Activated gamma-delta T cell (primary cell): ENCODE measurements around the gene ATG7.

Experiments
- DNase-seq: peaks from one replicate; lab custom pipeline; 2025; lab: John Stamatoyannopoulos, UW
- total RNA-seq, 2 donors: gene quantifications; one replicate each; lab custom pipeline; 2026; lab: John Stamatoyannopoulos, UW

Gene ATG7, protein sequence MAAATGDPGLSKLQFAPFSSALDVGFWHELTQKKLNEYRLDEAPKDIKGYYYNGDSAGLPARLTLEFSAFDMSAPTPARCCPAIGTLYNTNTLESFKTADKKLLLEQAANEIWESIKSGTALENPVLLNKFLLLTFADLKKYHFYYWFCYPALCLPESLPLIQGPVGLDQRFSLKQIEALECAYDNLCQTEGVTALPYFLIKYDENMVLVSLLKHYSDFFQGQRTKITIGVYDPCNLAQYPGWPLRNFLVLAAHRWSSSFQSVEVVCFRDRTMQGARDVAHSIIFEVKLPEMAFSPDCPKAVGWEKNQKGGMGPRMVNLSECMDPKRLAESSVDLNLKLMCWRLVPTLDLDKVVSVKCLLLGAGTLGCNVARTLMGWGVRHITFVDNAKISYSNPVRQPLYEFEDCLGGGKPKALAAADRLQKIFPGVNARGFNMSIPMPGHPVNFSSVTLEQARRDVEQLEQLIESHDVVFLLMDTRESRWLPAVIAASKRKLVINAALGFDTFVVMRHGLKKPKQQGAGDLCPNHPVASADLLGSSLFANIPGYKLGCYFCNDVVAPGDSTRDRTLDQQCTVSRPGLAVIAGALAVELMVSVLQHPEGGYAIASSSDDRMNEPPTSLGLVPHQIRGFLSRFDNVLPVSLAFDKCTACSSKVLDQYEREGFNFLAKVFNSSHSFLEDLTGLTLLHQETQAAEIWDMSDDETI
- 31.6 to 41.0 reads per million in 2 donors for total RNA-seq

DNA sequence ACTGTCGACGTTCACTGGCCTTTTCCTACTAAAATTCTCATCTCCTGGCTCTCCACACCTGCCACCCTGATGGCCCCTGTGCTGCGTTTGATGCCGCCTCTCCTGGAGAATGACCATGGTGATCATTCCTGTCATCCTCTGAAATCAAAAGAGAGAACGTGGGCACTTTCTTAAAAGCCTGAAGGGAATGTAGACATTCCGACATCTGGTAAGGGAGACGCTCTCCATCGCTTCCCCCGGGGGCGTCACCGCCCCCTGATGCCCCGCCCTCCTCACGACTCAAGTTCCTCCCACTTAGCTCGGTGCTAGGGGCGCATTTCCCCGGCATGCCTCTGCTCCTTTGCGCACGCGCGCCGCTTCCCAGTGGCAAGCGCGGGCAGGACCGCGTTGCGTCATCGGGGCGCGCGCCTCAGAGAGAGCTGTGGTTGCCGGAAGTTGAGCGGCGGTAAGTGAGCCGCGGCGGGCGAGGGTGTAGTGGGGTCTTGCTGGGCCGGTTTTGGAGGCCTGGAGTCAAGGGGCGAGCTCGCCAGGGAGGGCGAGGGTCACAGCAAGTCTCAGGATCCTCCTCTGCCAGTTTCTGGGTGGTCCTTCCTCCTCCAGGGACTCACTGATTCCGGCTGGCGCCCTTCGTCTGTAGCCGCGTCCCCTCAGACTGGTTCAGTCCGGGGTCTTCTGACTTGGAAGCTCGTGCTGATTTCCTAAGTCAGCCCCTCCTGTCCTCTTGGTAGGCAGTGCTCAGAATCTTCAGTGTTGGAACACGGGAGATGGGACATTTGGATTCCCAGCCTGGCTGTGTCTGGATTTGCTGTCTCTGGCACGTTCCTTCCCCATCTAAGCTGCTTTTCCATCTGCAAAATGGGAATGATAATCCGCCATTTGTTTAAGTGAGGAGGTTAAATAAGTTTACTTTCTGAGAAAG is at the start of gene ATG7:
TSS of gene ATG7 (plus strand) at position 412 of the 919 bp plus-strand sequence. CDS start 26,299 bp downstream, outside the sequence.
- peak; percentile 93 for DNase-seq

DNA sequence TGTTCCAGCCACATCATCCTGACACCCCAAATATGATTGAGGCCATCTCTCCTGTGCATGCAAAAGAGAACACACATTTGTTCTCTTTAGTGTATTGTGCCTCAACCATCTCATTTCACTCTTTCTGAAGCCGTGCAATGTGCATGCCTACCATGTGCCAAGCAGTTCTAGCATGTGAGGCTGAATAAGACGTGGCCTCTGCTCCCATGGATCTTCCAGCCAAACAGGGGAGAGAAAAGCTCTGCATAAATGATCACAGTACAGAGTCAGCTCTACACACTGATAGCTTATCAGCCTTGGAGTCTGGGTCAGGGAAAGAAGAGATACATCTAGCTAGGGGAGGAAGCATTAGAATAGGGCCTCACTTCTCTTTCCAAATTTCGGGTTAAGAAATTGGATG is 48.2 kb upstream of the ATG7 start:
- DNase-seq = no peak

DNA sequence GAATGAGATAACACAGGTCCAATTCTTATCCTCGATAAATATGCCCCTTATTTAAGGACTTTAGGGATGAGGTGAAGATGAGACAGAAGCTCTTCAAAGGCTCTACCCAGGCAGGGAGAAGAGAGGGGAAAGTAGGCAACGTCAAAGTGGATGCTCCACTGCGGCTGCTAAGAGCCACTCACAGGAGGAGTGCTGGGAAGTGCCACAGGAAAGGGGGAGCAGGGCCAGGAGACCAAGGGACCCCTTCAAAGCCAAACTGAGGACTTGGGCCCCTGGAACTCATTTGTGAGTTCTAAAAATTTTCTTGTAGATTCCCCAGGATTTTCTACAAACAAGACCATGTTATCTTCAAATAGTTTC is 47.3 kb upstream of the ATG7 start:
- DNase-seq = no peak

DNA sequence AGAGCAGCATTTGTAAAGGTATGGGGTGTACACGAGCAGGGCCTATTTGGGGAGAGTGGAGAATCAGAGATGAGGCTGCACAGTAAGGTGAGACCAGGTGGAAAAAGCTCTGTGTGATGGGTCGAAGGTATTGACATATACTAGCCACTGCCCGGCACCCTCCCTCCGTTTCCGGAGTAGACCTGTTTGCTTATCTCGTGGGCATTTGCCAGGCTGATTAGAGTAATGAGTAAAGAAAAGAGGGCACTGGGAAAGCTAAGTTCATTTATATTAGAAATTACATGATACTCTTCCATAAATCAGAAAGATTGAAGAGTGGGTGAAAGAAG is 46.2 kb upstream of the ATG7 start:
- no peak for DNase-seq

DNA sequence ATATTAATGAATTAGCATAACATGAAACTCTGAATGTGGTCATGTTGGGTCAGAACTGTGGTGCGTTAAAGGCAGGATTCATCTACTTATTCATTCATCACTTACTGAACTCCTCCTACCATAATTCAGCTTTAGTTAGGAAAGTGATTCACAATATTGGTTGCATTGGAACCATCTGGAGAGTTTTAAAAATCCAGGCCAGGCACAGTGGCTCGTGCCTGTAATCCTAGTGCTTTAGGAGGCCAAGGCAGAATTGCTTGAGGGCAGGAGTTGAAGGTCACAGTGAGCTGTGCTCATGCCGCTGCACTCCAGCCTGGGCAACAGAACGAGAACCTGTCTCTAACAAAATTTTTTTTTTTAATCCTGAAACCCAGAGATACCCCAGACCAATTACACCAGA is 44.2 kb upstream of the ATG7 start:
- no peak for DNase-seq

DNA sequence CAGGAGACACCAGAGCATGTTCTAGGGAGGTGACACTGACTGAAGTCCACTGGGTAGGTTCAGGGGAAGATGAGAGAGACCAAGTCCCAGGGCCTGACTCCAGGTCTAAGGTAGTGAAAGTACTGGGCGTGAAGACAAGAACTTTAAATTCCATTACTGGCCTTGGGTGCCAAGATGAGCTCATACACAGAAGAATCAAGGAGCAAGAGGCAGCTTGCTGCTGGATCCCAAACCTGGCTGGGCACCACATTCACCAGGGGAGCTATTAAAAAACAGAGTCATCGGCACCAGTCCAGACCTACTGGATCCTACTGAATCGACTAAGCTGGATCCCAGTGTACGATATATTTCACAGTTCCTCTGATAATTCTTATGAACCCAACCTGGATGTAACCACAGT is 42.1 kb upstream of the ATG7 start:
- no peak for DNase-seq

DNA sequence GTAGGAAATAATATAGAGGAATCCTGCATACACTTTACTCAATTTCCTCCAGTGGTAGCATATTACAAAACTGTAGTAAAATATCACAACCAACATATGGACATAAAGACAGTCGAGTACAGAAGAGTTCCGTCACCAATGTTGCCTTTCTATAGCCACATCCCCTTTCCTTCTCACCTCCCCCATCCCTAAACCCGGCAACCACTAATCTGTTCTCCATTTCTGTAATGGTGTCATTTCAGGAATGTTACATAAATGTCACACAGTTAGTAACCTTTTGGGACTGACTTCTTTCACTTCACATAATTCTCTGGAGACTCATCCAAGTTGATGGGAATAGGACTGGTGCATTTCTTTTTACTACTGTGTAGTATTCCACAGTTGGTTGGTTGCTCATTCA is 41.4 kb upstream of the ATG7 start:
- no peak for DNase-seq

DNA sequence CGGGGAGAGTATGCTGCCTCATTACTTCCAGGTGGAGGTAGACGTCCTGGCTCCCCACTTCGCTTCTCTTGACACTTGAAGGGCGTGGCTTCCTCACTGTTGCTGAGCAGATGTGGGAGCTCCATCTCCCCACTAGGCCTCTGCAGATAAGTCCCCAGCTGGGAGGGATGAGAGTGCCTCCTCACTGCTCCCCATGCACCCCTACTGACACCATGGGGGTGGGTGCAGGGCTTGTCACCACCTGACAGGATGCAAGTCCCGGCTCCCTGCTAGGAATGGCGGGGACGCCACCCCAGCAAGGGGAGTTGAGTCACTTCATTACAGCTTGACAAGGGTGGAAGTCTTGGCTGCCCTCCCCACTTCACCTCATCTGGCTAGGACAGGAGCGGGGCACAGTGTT is 36.8 kb upstream of the ATG7 start:
- DNase-seq = no peak

DNA sequence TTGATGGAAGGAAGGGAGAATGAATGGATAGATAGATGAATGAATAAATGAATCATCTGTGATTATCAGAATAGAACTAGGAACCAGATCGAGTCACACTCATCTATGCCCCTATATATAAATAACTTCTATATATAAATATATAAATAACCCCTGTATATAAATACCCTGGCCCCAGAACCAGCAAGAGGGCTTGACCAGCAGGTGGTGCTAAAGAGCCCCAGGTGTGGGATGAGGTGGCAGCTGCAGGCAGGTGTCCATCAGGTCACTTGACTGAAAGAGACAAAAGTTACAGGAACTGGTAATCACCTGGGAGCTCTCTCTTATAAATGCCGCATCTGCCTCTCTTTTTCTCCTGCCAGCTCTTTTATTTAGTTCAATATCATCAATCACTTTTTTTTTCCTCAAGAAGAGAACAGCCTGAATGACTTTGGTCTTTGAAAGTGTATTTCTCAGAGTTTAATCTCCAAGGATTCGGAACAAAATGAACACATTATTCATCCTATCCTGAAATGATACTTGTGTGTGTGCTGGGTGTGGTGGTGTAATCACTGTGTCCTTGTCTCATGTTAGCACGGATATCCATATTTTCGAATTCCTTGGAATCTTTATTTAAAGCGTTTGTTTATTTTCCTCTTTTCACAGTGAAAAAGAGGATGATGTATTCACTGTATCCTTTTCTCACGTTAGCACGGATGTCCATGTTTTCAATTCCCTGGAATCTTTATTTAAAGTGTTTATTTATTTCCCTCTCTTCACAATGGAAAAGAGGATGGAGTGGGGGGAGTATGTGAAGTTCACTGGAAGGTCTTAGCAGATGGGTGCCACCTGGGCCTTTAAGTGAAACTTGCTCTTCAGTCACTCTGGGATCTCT is 35.4 kb upstream of the ATG7 start:
- DNase-seq = no peak

DNA sequence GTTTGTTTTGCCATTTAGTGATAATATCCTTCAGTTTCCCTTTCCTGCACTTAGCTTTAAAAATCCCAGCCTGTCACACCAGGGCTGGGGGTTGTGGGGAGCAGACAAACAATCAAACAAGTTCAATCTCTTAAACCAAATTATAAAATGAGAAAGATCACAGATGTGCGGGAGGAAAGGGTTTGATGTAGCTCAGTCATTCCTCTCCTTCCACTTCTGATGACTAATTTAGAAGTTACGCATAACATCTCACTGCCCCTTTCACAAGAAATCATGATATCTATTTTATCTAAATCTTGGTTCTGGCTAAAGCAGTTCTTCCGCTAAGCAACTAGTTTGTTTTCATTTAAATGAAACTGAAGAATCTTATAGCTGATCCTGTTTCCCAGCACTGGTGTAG is 34.1 kb upstream of the ATG7 start:
- DNase-seq = no peak

DNA sequence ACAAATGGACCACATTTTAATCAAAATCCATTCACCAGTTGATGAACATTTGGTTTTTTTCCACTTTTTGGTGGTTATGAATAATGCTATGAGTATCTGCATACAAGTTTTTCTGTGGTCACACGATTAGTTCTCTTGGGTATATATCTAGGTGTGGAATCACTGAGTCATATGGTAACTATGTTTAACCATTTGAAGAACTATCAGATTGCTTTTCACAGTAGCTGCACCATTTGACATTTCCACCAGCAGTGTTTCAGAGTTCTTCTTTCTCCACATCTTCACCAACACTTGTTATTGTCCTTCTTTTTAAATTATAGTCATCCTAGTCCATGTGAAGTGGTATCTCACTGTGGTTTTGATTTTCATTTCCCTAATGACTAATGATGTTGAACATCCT is 33.3 kb upstream of the ATG7 start:
- DNase-seq = no peak

DNA sequence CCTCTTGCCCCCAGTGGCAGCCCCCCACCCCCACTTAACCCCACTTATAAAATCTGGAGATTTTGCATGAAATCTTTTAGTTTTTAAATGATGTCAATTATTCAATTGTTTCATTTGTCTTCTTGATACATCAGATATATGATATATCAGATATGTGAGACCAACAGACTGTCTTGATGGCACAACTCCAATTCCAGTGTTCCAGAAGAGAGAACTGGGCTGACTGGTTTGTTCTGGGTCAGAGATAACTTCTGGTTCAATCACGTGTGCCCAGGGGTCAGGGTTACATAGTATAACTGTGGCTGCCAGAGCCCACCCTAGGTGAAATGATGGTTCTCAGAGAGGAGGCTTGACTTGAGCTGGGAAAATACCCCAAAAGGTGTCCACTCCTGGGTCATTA is 32.4 kb upstream of the ATG7 start:
- DNase-seq = no peak

DNA sequence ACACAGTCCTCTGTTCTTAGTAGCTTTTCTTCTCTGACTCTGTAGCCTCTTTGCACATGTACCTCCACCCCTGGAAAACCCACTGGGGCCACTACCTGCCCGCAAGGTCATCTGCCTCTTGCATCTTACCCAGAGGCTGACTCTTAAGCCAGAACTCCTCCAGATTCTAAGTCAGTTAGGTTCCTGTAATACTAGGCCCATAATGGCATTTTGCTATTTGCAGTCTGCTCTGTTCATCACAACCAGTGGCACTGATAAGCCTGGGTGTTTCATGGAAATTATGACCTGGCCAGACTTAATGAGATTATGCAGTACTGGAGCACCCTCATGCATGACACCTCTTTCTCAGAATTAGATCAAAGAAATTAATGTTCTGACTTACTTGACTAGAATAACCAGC is 31.7 kb upstream of the ATG7 start:
- DNase-seq = no peak

DNA sequence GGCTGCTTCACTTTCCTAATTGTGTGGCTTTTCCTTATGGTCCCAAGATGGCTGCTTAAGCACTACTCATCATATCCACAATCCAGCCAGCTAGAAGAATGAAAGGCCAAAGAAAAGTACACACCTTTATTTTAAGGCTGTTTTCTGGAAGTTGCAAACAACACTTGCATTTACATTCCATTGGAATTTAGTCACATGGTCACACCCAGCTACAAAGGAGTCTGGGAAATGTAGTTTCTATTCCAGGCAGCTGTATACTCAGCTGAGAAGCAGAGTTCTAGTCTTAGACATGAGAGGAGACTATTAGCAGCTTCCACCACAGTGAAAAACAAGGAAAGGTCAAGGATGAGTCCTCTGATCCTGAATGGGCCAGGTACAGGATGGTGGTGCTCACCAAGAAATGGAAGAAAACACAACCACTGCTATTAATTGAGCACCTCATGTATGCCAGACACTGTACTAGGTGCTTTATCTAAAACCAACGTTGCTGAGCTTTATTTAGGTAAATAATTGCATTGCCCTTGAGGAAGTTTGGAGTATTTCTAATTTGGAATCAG is 28.0 kb upstream of the ATG7 start:
- DNase-seq = no peak

DNA sequence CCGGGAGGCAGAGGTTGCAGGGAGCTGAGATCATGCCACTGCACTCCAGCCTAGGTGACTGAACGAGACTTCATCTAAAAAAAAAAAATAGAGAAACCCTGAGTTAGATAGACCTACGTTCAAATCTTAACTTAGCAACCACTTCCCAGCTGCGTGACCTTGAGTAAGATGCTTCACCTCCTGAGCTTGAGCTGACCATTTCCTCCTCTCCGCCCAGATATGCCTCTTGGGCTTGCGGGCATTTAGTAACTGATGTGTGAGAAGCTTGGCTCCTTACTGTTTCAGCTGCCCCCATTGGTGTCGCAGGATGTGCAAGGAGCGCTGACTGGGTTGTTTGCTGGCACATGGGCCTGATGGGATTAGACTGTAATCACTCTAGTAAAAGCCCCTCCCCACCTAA is 26.9 kb upstream of the ATG7 start:
- DNase-seq = no peak

DNA sequence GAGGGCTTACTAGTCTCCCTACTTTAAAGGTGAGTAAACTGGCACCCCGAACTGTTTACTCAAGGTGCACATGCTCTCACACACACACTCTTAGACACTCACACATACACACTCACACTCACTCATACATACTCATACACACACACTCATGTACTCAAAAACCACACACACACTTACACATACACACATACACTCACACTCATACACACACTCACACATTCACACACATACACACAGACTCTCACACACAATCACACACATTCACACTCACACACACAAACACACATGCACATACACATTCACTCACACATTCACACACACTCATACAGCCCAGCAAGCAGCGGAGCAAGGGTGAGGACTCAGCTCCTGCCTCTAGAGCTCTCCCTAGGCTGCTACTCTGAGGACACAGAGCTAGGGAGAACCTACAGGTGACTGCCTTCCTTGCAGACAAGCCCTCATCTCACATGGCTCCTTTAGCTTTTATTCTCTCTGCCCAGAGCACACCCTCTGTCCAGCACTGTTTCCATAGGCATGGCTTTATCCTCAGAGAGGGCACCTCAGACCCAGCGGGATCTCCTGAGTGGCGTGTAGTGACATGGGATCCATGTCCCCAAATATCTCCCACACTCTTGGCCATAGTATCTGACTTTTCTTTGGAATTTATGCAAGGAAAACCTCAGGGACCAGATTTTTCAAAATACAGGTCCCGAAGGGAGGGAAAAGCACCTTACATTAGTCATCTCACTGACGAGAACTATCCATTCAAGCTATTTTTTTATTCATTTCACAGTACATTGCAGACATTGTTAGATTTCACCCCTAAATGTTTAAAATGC is 26.2 kb upstream of the ATG7 start:
- no peak for DNase-seq

DNA sequence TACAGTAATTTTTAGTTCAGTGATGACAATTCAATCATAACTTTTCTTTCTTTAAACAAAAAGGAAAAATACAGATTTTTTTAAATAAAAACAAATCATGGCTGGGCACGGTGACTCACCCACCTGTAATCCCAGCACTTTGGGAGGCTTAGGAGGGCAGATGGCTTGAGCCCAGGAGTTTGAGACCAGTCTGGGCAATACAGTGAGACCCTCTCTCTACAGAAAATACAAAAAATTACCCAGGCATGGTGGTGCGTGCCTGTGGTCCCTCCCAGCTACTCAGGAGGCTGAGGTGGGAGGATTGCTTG is 25.6 kb upstream of the ATG7 start:
- no peak for DNase-seq

DNA sequence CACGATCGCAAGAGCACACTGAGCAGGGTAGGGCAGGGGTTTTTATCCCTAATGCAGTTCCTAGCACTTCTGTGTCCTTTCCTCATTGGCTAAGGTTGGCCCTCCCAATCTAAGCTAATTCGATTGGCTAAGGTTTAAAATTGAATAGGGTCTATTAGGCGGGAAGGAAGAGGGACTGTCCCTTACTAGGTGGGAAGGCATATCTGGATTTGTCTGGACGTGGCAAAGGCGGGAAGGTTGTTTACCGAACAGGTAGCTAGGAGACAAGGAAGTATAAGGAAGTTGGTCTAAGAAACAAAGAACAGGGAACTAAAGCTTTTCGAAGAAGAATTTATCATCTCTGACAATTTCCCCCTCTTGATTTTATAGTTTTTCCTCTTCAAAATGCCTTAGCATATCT is 24.8 kb upstream of the ATG7 start:
- DNase-seq = no peak

DNA sequence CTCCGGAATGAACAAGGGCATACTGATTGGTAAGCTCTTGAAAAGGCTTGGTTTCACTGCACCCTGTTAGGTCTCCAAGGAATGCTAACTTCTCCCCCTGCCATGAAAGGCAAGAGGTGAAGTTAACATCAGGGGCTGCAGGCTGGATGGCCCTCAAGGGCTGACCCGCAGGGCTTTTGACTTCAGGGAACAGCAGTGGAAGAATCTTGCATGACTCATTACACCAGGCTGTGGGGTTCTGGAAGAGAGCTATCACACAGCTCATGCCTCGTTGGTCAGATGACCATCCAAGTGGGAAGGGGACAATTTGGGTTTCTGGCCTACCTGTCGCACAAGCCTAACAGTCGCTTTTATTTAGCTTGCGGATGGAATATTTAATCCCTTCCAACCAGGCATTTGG is 23.6 kb upstream of the ATG7 start:
- DNase-seq = no peak
